Heart left ventricle (tissue), 13 donors: Measurements from ENCODE around the gene ADGRL3.

Experiments used
- CTCF ChIP-seq, 12 donors: fragments of 200-600 bp; sonication (generic) in 4 of 12; IDR thresholded peaks; one replicate each; pipeline versions ENCODE4 v1.5.0 to v1.8.0; 2018 to 2022; ENCODE audit warnings: antibody characterized with exemption in 12 of 12, mild to moderate bottlenecking in 5 of 12
- POLR2A ChIP-seq, 2 donors: fragments of 450-650 bp; IDR thresholded peaks; one replicate each; pipeline ENCODE4 v1.6.1; 2017; ENCODE audit warnings: antibody characterized with exemption in 2 of 2, mild to moderate bottlenecking in 2 of 2, moderate library complexity in 2 of 2
- donor health status: ischemic (EF 13 %, LVEDD 7.1; RV severe dilation, severe dysfunction).
- donor health status: DM: no; HTN: yes; CAD: no.
- donor health status: DM: no; HTN: no; CAD: no.
- donor health status: ischemic (EF 25% LVEDD 6.9; RV normal size, moderate dysfunction).
- donor health status: ischemic (EF 25% LVEDD 5.7; RV mildly dilated, moderate dysfunction).
- donor health status: ischemic (EF 35%, LVEDD 5.7; RV mildly dilated, moderate dysfunction).
- donor health status: nonischemic (EF 11% LVEDD 7.7; RV severe dilation, severe dysfunction).
- donor health status: DM: yes; HTN: yes; CAD: no.
- donor health status: PGD.
- donor health status: ischemic (EF 29% LVEDD 5.4; RV normal size, mild dysfunction).
- donor health status: nonischemic (EF 23%, LVEDD 6.1; RV moderate dilation, normal function).

GRCh38 chr4:61675464-61675863 lies 475.3 kb downstream of the ADGRL3 start:
- no peak for TF ChIP-seq POLR2A (IDR thresholded peaks at IDR 0.05)
- no peak for TF ChIP-seq CTCF (IDR thresholded peaks at IDR 0.05)
